BE2C (cell line): ENCODE results near the gene SPHK1.

Source experiments
- DNase-seq: peaks from one replicate; pipeline ENCODE4 v3.0.0-alpha.2; 2020
- H3K27me3 ChIP-seq: fragments of 250-450 bp; sonication (Bioruptor Pico); 2 replicates; pipeline ENCODE4 v1.5.1; 2020; ENCODE audit warnings: mild to moderate bottlenecking
- H3K36me3 ChIP-seq: fragments of 250-450 bp; sonication (Bioruptor Pico); 2 replicates; pipeline ENCODE4 v1.5.1; 2020; ENCODE audit warnings: mild to moderate bottlenecking
- H3K4me1 ChIP-seq: fragments of 250-450 bp; sonication (Bioruptor Pico); 2 replicates; pipeline ENCODE4 v1.5.1; 2020
- H3K4me3 ChIP-seq: 2 replicates; pipeline ENCODE4 v1.5.1; 2011; ENCODE audit warnings: low read depth, low read length
- H3K9me3 ChIP-seq: fragments of 250-450 bp; sonication (Bioruptor Pico); 2 replicates; pipeline ENCODE4 v1.5.1; 2020
- TF ChIP-seq, protein P1 (sequence below): IDR thresholded peaks from 2 replicates; pipeline ENCODE4 v1.5.1; 2012; ENCODE audit warnings: mild to moderate bottlenecking, low read depth, low read length

The SPHK1 gene

DNA sequence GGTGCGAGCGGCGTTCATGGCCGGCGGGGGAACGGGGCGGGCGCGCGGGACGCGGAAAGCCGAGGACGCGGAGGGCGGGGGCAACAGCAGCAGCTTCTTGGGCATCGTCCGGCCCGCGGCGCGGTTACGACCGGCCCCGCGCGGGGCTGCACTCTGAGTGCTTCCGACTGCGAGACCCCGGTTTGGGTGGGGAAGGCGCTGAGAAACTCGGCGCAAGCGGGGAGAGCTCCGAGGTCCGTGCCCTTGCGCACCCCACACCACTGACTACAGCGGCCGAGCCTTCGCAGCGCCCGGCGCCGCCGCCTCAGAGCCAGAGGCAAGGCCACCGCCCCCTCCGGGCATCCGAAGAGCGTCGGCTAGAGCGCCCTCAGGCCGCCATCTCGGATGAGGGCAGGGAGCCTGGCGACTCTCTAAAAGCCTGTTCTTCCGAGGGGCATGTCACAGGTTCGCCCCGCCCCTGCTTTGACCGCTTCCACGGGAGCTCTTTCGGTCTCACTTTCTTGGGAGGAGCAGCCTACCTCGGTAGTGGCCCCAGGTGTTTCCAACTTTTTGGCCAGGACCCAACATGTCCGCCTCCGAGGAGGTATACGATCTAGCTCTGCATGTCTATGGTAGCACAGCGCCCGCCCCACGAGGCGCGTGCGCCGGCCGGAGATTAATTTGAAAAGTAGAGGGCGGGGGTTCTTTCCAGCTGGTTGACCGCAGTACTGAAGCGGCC lies 30.7 kb upstream of the SPHK1 start, which contains the start of gene PRPSAP1:
PRPSAP1 (minus strand) TSS at position 318 of the 718 bp plus-strand sequence; CDS start at position 105, 213 bp downstream.
- Histone ChIP-seq H3K4me3 (peak within 1 kb of the TSS; percentile 84), H3K36me3 (no peaks in the 10 kb centered on the region), H3K9me3 (no peaks in the 10 kb centered on the region), H3K27me3 (no peaks in the 10 kb centered on the region), H3K4me1 (no peaks in the 10 kb centered on the region)
- peak; percentile 93 for DNase-seq
- TF ChIP-seq, protein P1, sequence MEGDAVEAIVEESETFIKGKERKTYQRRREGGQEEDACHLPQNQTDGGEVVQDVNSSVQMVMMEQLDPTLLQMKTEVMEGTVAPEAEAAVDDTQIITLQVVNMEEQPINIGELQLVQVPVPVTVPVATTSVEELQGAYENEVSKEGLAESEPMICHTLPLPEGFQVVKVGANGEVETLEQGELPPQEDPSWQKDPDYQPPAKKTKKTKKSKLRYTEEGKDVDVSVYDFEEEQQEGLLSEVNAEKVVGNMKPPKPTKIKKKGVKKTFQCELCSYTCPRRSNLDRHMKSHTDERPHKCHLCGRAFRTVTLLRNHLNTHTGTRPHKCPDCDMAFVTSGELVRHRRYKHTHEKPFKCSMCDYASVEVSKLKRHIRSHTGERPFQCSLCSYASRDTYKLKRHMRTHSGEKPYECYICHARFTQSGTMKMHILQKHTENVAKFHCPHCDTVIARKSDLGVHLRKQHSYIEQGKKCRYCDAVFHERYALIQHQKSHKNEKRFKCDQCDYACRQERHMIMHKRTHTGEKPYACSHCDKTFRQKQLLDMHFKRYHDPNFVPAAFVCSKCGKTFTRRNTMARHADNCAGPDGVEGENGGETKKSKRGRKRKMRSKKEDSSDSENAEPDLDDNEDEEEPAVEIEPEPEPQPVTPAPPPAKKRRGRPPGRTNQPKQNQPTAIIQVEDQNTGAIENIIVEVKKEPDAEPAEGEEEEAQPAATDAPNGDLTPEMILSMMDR = peak; percentile 52

DNA sequence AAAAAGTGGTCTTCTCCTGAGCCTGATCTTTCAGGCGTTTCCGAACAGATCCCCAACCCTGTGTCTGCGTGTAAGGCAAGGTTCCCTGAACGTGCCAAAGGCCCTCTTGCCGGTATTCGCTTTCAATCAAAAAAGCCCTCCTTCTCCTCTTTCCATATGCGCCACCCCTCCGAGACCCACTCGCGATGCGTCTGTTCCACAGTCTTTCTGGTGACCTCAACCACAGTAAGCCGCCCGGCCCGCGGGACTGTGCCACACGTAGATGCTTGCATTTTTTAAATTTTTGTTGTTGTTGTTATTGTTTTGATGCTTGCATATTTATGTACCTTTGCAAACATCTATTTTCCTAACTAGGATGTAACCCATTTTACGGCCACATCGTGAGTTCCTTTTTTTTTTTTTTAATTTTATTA lies 30.1 kb upstream of the SPHK1 start:
- DNase-seq = no peak
- TF ChIP-seq, protein P1 = no peak
- no peaks in the 10 kb centered on the region for H3K27me3 ChIP-seq

DNA sequence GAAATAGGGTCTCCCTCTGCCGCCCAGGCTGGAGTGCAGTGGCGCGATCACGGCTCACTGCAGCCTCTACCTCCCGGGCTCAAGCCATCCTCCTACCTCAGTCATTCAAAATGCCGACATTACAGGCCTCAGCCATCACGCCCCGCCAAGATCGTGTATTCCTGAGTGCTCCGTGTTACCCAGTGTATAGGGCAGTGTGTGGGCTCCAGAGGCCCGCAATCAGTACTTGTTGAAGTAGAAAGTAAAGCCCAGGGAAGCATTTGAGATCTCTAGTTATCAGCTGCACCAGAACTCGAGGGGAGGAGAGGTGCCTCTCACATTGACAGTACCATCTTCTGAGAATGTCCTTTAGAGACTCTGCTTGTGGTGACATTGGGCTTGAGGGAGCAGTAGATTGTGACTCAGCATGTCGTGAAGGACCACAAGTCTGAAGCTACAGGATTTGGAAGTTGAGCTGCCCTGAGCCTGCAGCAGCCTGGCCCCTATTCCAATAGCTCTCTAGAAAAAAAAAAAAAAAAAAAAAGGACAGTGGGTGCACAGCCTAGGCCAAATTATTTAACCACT lies 29.6 kb upstream of the SPHK1 start:
- H3K4me3 ChIP-seq = peak overlapping the region; percentile 84; the same call in 1 of the 2 replicates

More for the DNA sequence above, 30.1 kb upstream of the SPHK1 start:
- Histone ChIP-seq H3K4me3 (peak overlapping the region; percentile 84), H3K4me1 (no peaks in the 10 kb centered on the region), H3K9me3 (no peaks in the 10 kb centered on the region), H3K36me3 (no peaks in the 10 kb centered on the region)

DNA sequence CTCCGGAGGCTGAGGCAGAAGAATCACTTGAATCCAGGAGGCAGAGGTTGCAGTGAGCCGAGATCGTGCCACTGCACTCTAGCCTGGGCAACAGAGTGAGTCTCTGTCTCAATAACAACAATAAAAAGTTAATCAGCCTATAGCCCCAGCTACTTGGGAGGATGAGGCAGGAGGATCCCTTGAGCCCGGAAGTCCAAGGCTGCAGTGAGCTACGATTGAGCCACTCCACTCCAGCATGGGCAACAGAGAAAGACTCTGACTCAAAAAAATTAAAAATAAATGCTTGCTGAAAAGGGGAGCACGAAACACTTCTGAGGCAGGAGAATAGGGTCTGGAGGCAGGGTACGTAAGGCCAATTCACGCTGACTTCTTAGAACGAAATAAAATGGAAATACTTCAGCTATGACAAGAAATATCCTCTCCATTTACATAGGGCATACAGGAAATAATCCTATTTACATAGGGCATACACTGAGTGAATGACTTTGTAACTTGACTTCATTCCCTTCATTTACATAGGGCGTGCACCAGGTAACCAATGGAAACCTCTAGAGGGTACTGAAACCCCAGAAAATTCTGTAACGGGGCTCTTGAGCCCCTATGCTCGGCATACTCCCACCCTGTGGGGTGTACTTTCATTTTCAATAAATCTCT lies 27.5 kb upstream of the SPHK1 start:
- TF ChIP-seq, protein P1 = no peak
- no peak overlapping the region for H3K4me3 ChIP-seq
- H3K9me3 ChIP-seq = no peaks in the 10 kb centered on the region
- no peak for DNase-seq
- no peaks in the 10 kb centered on the region for H3K36me3 ChIP-seq
- no peaks in the 10 kb centered on the region for H3K4me1 ChIP-seq
- H3K27me3 ChIP-seq = no peaks in the 10 kb centered on the region

More for the DNA sequence above, 29.6 kb upstream of the SPHK1 start:
- no peaks in the 10 kb centered on the region for H3K36me3 ChIP-seq
- no peaks in the 10 kb centered on the region for H3K4me1 ChIP-seq
- TF ChIP-seq, protein P1 = no peak
- H3K9me3 ChIP-seq = no peaks in the 10 kb centered on the region
- H3K27me3 ChIP-seq = no peaks in the 10 kb centered on the region
- no peak for DNase-seq

DNA sequence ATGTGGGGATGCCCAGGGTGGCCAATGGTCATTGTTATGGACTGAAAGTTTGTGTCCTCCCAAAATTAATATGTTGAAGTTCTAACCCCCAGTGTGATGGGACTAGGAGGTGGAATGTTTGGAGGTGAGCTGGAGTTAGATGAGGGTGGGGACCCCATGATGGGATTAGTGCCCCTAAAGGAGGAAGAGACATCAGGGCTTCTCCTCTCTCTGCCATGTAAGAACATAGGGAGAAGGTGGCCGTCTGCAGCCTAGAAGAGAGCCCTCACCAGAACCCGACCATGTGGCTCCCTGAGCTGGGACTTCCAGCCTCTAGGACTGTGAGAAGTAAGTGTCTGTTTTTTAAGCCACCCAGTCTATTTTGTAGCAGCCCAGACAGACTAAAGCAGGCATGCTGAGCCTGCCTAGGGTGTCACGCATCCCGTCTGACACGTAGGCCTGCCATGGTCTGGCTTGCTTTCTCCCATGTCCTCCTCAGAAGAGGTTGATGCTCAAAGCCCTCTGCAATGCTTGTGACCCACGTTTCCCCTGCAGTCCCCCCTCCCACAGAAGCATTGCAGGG lies 26.7 kb upstream of the SPHK1 start:
- H3K4me3 ChIP-seq = no peak overlapping the region
- H3K36me3 ChIP-seq = no peaks in the 10 kb centered on the region
- TF ChIP-seq, protein P1 = no peak
- no peaks in the 10 kb centered on the region for H3K27me3 ChIP-seq
- no peak for DNase-seq
- no peaks in the 10 kb centered on the region for H3K4me1 ChIP-seq
- no peaks in the 10 kb centered on the region for H3K9me3 ChIP-seq
